Neural progenitor cell (in vitro differentiated cells): ENCODE data around the gene RER1. TPM values are rescaled to one million over a fixed set of nuclear protein-coding genes. Genes with fewer than 3 reads are reported as not detected.

Source experiments
- DNase-seq: peaks from one replicate; pipeline ENCODE4 v3.0.0-alpha.2; 2016; ENCODE audit warnings: low spot score
- H2AFZ ChIP-seq: fragments of 200-600 bp; sonication (generic); replicated peaks from 2 replicates; pipeline ENCODE4 v1.6.1; 2016; ENCODE audit warnings: antibody characterized with exemption
- H3F3A ChIP-seq: fragments of 200-600 bp; sonication (generic); 2 replicates; pipeline ENCODE4 v1.6.1; 2016; ENCODE audit warnings: antibody characterized with exemption, low read depth
- H3K27ac ChIP-seq: fragments of 200-600 bp; sonication (generic); 2 replicates; pipeline ENCODE4 v1.5.1; 2016; ENCODE audit warnings: mild to moderate bottlenecking
- H3K27me3 ChIP-seq: fragments of 200-600 bp; sonication (generic); 2 replicates; pipeline ENCODE4 v1.6.1; 2016; ENCODE audit warnings: mild to moderate bottlenecking, moderate library complexity
- H3K36me3 ChIP-seq: fragments of 200-600 bp; sonication (generic); 2 replicates; pipeline ENCODE4 v1.5.1; 2016
- H3K4me1 ChIP-seq: fragments of 200-600 bp; sonication (generic); 2 replicates; pipeline ENCODE4 v1.6.1; 2016; ENCODE audit warnings: mixed run types
- H3K4me2 ChIP-seq: fragments of 200-600 bp; sonication (generic); 2 replicates; pipeline ENCODE4 v1.6.1; 2016
- H3K4me3 ChIP-seq: fragments of 200-600 bp; sonication (generic); 2 replicates; pipeline ENCODE4 v1.5.1; 2016
- H3K79me2 ChIP-seq: fragments of 200-600 bp; sonication (generic); 2 replicates; pipeline ENCODE4 v1.6.1; 2016; ENCODE audit warnings: low read depth
- H3K9ac ChIP-seq: fragments of 200-600 bp; sonication (generic); 2 replicates; pipeline ENCODE4 v1.6.1; 2016
- H3K9me3 ChIP-seq: fragments of 200-600 bp; sonication (generic); 2 replicates; pipeline ENCODE4 v1.5.1; 2016; ENCODE audit warnings: low read depth
- H4K20me1 ChIP-seq: fragments of 200-600 bp; sonication (generic); 2 replicates; pipeline ENCODE4 v1.6.1; 2016; ENCODE audit warnings: low read depth
- H3K27ac Mint-ChIP-seq: 3 replicates; pipeline ENCODE4 v1.8.0; 2021; ENCODE audit warnings: mixed read lengths
- H3K27me3 Mint-ChIP-seq: 2 replicates; pipeline ENCODE4 v1.8.0; 2022; ENCODE audit warnings: low read depth, mild to moderate bottlenecking, inconsistent platforms, moderate library complexity, mixed read lengths; ENCODE audit not compliant: insufficient read depth
- H3K36me3 Mint-ChIP-seq: 3 replicates; pipeline ENCODE4 v1.8.0; 2021; ENCODE audit warnings: mixed read lengths
- H3K4me1 Mint-ChIP-seq: 3 replicates; pipeline ENCODE4 v1.8.0; 2021; ENCODE audit warnings: mixed read lengths
- H3K4me3 Mint-ChIP-seq: 3 replicates; pipeline ENCODE4 v1.8.0; 2021; ENCODE audit warnings: mild to moderate bottlenecking, moderate library complexity, mixed read lengths
- H3K9me3 Mint-ChIP-seq: 3 replicates; pipeline ENCODE4 v1.8.0; 2020; ENCODE audit warnings: mixed read lengths
- EZH2 ChIP-seq: fragments of 200-600 bp; sonication (generic); IDR thresholded peaks from 2 replicates; pipeline ENCODE4 v1.6.1; 2017; ENCODE audit warnings: antibody characterized with exemption, mild to moderate bottlenecking, moderate library complexity
- EZH2phosphoT487 ChIP-seq: fragments of 200-600 bp; sonication (generic); IDR thresholded peaks from 2 replicates; pipeline ENCODE4 v1.6.1; 2017; ENCODE audit warnings: antibody characterized with exemption
- total RNA-seq: library from RNA; depleted of rRNA; stranded (reverse); fragments of >200 nt; gene quantifications from 2 replicates; pipeline ENCODE4 v1.2.3, GENCODE V29; 2015; ENCODE audit warnings: low replicate concordance
- TF ChIP-seq, protein P1 (sequence below): fragments of 200-600 bp; sonication (generic); IDR thresholded peaks from 2 replicates; pipeline ENCODE4 v1.5.1; 2017; ENCODE audit warnings: antibody characterized with exemption, mild to moderate bottlenecking

RER1 gene
- total RNA-seq, 1 donor from 2014 or later = 39.1 TPM

DNA sequence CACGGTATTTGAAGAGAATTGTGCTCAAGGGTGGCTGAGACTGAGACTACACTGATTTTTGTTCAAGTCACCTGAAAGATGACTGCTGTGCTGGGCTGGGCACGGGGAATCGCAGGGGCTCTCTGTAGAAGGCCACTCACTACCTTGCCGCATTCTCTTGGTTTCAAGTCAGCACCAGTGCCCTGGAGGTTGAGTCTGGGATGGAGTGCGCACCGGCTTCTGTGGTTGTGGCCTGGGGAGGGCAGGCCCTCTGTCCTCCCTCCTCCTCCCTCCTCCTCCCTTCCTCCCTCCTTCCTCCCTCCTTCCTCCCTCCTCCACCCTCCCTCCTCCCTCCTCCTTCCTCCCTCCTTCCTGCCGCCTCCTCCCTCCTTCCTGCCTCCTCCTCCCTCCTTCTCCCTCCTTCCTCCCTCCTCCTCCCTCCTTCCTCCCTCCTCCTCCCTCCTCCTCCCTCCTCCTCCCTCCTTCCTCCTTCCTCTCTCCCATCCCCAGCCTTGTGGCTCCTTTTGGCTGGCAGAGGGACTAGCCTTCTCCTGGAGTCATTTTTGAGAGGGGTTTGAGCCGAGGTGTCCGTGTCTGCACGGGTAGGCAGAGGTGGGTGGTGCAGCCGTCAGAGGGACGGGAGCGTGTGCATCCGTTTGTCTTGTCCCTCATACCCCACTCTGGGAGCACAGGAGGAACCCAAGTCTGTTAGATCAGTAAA lies 9.5 kb downstream of the RER1 start:
- H3K79me2 ChIP-seq = no peaks in the 10 kb centered on the region
- no peaks in the 10 kb centered on the region for H3K9me3 ChIP-seq
- no peak overlapping the region for H3K27ac ChIP-seq
- H3K9ac ChIP-seq = no peak overlapping the region
- no peaks in the 10 kb centered on the region for H3K4me1 ChIP-seq
- H3K4me3 Mint-ChIP-seq = no peak overlapping the region
- no peak overlapping the region for H3K4me3 ChIP-seq
- H3K4me1 Mint-ChIP-seq = peaks cover 2% of the 10 kb centered on the region
- H3F3A ChIP-seq = peaks cover 34% of the 10 kb centered on the region
- H3K36me3 Mint-ChIP-seq = peaks cover 20% of the 10 kb centered on the region
- no peaks in the 10 kb centered on the region for H3K9me3 Mint-ChIP-seq
- H3K4me2 ChIP-seq = no peak overlapping the region
- H3K27me3 ChIP-seq = no peaks in the 10 kb centered on the region
- H3K27me3 Mint-ChIP-seq = peaks cover 9% of the 10 kb centered on the region
- no peak overlapping the region for H2AFZ ChIP-seq
- no peak for DNase-seq
- H4K20me1 ChIP-seq = peaks cover 4% of the 10 kb centered on the region
- no peak overlapping the region for H3K27ac Mint-ChIP-seq
- TF ChIP-seq, protein P1, sequence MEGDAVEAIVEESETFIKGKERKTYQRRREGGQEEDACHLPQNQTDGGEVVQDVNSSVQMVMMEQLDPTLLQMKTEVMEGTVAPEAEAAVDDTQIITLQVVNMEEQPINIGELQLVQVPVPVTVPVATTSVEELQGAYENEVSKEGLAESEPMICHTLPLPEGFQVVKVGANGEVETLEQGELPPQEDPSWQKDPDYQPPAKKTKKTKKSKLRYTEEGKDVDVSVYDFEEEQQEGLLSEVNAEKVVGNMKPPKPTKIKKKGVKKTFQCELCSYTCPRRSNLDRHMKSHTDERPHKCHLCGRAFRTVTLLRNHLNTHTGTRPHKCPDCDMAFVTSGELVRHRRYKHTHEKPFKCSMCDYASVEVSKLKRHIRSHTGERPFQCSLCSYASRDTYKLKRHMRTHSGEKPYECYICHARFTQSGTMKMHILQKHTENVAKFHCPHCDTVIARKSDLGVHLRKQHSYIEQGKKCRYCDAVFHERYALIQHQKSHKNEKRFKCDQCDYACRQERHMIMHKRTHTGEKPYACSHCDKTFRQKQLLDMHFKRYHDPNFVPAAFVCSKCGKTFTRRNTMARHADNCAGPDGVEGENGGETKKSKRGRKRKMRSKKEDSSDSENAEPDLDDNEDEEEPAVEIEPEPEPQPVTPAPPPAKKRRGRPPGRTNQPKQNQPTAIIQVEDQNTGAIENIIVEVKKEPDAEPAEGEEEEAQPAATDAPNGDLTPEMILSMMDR = no peak
- no peak for TF ChIP-seq EZH2phosphoT487
- no peak for TF ChIP-seq EZH2
- H3K36me3 ChIP-seq = no peaks in the 10 kb centered on the region

DNA sequence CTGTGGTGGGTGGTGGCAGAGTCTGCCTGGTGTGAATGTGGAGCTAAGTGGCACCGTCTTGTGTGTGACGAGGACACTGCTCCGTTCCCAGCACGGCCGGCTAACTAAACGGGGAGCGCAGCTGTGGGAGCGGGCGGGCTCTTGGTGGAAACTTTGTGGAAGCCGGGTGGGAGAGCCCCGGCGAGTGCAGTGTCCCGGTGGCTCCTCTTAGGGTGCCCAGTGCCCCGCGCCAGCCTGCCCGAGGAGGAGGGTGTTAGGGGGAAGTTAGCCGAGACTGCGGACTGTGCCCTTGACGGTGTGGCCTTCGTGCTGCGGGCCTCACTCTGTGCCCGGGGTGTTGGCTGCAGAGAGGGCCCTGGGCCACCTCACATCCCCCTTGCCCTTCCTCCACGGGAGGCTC lies 10.8 kb downstream of the RER1 start:
- H3K27me3 ChIP-seq = no peaks in the 10 kb centered on the region
- H3K9ac ChIP-seq = no peak overlapping the region
- DNase-seq = no peak
- no peak overlapping the region for H3K4me3 ChIP-seq
- Mint-ChIP-seq H3K27me3 (peaks cover 6% of the 10 kb centered on the region), H3K27ac (no peak overlapping the region), H3K36me3 (peaks cover 18% of the 10 kb centered on the region), H3K9me3 (no peaks in the 10 kb centered on the region), H3K4me1 (peaks cover 2% of the 10 kb centered on the region), H3K4me3 (no peak overlapping the region)
- H3K4me2 ChIP-seq = no peak overlapping the region
- TF ChIP-seq EZH2 (no peak), EZH2phosphoT487 (no peak)
- TF ChIP-seq, protein P1 = no peak
- no peaks in the 10 kb centered on the region for H3K79me2 ChIP-seq
- no peak overlapping the region for H3K27ac ChIP-seq
- peaks cover 34% of the 10 kb centered on the region for H3F3A ChIP-seq
- peaks cover 4% of the 10 kb centered on the region for H4K20me1 ChIP-seq
- H3K36me3 ChIP-seq = no peaks in the 10 kb centered on the region
- H3K4me1 ChIP-seq = no peaks in the 10 kb centered on the region
- no peak overlapping the region for H2AFZ ChIP-seq
- no peaks in the 10 kb centered on the region for H3K9me3 ChIP-seq

DNA sequence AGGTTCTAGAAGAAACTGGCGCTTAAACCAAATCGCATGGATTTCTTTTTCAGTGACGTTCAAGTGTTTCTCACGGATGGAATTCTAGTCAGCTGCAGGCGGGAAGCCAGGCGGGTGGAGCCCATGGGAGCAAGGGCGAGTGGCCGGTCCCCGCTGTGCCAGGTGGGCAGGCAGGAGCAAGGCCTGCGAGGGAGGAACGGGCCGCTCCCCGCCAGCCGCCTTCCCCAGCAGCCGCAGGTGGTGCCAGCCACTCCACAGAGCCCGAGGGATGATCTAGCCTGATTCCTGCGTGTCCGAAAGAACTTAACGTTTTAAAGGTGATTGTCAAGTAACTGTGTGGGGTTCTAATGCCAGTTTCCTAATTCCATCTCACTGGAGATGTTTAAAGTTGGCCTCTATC lies 11.6 kb downstream of the RER1 start:
- Histone ChIP-seq H2AFZ (no peak overlapping the region), H3K27me3 (no peaks in the 10 kb centered on the region), H3K4me1 (no peaks in the 10 kb centered on the region), H3K9me3 (no peaks in the 10 kb centered on the region), H3K36me3 (no peaks in the 10 kb centered on the region), H3F3A (peaks cover 34% of the 10 kb centered on the region), H3K9ac (no peak overlapping the region), H3K27ac (no peak overlapping the region), H3K79me2 (no peaks in the 10 kb centered on the region), H3K4me2 (no peak overlapping the region), H4K20me1 (peaks cover 4% of the 10 kb centered on the region), H3K4me3 (no peak overlapping the region)
- Mint-ChIP-seq H3K4me1 (peaks cover 2% of the 10 kb centered on the region), H3K4me3 (no peak overlapping the region), H3K36me3 (peaks cover 18% of the 10 kb centered on the region), H3K27me3 (peaks cover 6% of the 10 kb centered on the region), H3K27ac (no peak overlapping the region), H3K9me3 (no peaks in the 10 kb centered on the region)
- no peak for TF ChIP-seq EZH2
- TF ChIP-seq EZH2phosphoT487 = no peak
- TF ChIP-seq, protein P1 = no peak
- no peak for DNase-seq
